AG10803 (cell line): ENCODE measurements around the gene TMEM247.

ENCODE experiments used
- DNase-seq: peaks from one replicate; pipeline ENCODE4 v3.0.0; 2010; ENCODE audit warnings: low read depth
- H3K4me3 ChIP-seq: 2 replicates; pipeline ENCODE4 v1.5.1; 2011; ENCODE audit warnings: mild to moderate bottlenecking, low read length, control low read depth
- CTCF ChIP-seq: conservative IDR thresholded peaks from 2 replicates; pipeline ENCODE4 v1.5.1; 2011; ENCODE audit warnings: mild to moderate bottlenecking, low read length, control low read depth, inconsistent platforms

TMEM247 gene

GRCh38 chr2:46446871-46447568 is 32.3 kb upstream of the TMEM247 start:
- no peak for DNase-seq
- no peak for TF ChIP-seq CTCF
- H3K4me3 ChIP-seq: no peak overlapping the region

- no peak for DNase-seq
Observed at GRCh38 chr2:46447649-46448048, 31.7 kb upstream of the TMEM247 start.

GRCh38 chr2:46448111-46448510 is 31.3 kb upstream of the TMEM247 start:
- no peak overlapping the region for H3K4me3 ChIP-seq
- no peak for TF ChIP-seq CTCF
- DNase-seq: no peak

More at GRCh38 chr2:46447649-46448048, 31.7 kb upstream of the TMEM247 start:
- no peak overlapping the region for H3K4me3 ChIP-seq
- TF ChIP-seq CTCF: no peak

GRCh38 chr2:46448641-46449040 is 30.7 kb upstream of the TMEM247 start:
- DNase-seq: no peak
- no peak overlapping the region for H3K4me3 ChIP-seq
- TF ChIP-seq CTCF: no peak

GRCh38 chr2:46449700-46450099 is 29.7 kb upstream of the TMEM247 start:
- no peak for DNase-seq

GRCh38 chr2:46451131-46451711 is 28.1 kb upstream of the TMEM247 start:
- no peak overlapping the region for H3K4me3 ChIP-seq
- no peak for TF ChIP-seq CTCF
- peak; percentile 61 for DNase-seq

More at GRCh38 chr2:46449700-46450099, 29.7 kb upstream of the TMEM247 start:
- no peak for TF ChIP-seq CTCF
- H3K4me3 ChIP-seq: no peak overlapping the region

- H3K4me3 ChIP-seq: no peak overlapping the region
- DNase-seq: no peak
- no peak for TF ChIP-seq CTCF
Observed at GRCh38 chr2:46456789-46457188, 22.6 kb upstream of the TMEM247 start.
